GM12873 (cell line): ENCODE data around the gene ADCY4.

Source experiments
- CTCF ChIP-seq: IDR thresholded peaks from 2 replicates; pipeline ENCODE4 v1.5.1; 2012; ENCODE audit warnings: low read depth, mild to moderate bottlenecking, moderate library complexity, low read length, control low read depth; ENCODE audit not compliant: insufficient read depth; ENCODE audit errors: missing control alignments

The ADCY4 gene

GRCh38 chr14:24342889-24343288 lies 8.0 kb upstream of the ADCY4 start:
- no peak for TF ChIP-seq CTCF

- TF ChIP-seq CTCF, result no peak
Measured at GRCh38 chr14:24340606-24341005, 5.7 kb upstream of the ADCY4 start.

DNA sequence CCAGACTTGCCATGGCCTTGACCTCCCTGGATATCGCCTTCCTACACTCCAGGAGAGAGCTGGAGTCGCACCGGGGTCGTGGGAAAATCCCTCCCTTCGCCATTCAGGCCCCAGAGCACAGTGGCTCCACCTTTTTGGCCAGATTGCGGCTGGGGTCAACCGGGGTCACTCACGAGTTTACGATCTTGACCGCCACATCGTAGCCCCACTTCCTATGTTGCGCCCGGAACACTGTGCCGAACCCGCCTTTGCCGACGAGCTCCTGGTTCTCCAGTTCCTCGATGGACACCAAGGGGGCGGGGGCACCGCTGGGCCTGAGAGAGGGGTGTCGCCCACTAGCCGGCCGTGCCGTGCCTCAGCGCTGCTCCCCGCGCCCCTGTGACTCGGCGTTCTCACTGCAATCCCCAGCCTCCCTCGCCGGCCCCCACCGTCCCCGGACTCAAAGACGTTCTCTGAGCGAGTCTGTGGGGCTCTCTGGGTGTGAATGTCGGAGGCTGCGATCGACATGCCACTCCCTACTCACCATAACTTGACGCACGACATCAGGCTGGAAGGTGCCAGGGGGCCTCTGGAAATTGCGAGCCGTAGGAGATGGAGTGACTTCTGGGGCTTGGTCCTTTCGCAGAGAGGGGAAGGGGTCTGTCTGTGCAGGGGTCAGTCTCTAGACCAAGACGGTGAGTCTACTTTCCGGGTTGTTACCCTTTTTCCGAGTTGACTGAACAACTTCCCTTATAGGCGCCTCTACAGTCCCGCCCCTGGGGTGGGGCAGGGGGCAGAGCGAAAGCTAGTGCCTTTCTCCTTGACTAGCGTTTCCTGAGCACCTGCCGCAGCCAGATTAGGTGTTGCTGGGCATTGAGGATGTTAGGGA lies 4.6 kb upstream of the ADCY4 start, which contains the start of gene RIPK3:
Gene RIPK3, minus strand, starts transcription at position 708 of the 868 bp plus-strand sequence. Its CDS starts 165 bp downstream, at position 543.
- TF ChIP-seq CTCF, result no peak

DNA sequence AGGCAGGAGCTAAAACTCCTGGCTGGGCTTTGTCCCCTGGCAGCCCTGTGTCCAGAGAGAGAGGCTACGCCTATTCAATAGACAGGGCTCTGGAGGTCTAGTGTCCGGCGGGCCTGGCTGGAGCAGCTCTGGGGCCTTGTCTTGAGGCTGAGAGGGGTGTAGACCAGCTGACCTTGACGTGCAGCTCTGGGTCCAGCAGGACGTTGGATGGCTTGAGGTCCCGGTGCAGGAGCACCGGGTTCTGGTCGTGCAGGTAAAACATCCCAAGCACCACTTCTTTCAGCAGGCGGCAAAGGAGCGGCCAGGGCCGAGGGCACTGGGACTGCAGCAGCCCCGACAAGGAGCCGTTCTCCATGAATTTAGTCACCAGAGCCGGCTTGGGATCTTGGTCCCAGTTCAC lies 4.0 kb upstream of the ADCY4 start:
- TF ChIP-seq CTCF, result no peak

DNA sequence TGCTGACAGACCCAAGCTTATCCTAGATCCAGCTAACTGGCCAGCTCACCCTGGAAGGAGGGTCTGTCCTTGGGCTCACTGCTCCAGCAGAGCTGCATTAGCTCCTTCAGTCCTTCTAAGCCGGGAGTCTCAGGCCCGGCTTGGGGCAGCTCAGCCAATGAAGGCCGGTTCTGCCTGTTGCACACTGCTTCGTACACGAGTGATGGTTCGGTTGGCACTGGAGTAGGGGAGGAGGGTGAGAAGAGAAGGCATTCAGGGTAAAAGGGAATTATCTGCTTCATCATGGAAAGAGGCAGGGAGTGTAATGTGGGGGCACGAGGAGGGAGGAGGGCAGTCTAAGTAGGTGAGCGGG lies 2.9 kb upstream of the ADCY4 start:
- no peak for TF ChIP-seq CTCF

- no peak for TF ChIP-seq CTCF
Measured at GRCh38 chr14:24337144-24337823, 2.4 kb upstream of the ADCY4 start.

DNA sequence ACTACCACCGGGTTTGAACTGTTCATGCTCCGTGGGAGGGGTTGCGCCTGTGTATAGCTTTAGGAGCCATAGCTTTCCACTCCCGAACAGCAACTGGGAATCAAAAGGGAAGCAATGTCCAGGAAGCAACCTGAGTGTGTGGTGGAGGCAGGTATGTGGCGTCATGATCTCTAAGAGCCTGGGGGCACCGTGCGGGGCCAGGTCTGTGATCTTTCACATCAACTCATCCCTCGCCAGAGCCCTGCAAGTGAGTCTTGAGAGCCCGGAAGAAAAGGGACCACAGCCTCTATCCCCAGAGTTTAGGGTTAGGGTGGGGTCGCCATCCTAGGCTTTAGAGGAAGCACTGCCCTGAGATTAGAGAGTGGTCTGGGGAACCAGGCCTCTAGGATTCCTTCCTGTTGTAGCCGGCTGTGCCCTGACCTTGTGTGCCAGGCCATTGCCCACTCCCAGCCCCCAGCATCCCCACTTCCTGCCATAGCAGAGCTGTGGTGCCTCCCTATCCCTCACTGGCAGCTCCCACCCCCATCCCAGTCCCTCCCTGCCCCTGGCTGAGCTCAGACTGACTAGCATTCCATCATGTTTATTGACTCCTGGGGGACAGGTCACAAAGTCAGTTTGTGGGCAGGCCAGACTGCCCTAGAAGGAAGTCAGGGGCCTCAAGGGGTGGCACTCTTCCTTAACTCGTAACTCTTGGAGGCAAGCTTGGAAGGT lies 745 bp upstream of the ADCY4 start:
- no peak for TF ChIP-seq CTCF
